HG02981 (cell line): ENCODE data around the gene EPHA6.
"Not testable (repeated sequence)": the region's sequence is repeated elsewhere in the genome, so short reads cannot be mapped to it uniquely, and the experiment has no call there.

Experiments used
- ATAC-seq: cut with Tn5 transposase; IDR thresholded peaks from one replicate; pipeline ENCODE4 v1.9.1; 2021; ENCODE audit warnings: mild to moderate bottlenecking, moderate library complexity; ENCODE audit not compliant: unreplicated experiment

EPHA6 gene

GRCh38 chr3:96900566-96900965 lies 86.2 kb downstream of the EPHA6 start:
- ATAC-seq = no peak

DNA sequence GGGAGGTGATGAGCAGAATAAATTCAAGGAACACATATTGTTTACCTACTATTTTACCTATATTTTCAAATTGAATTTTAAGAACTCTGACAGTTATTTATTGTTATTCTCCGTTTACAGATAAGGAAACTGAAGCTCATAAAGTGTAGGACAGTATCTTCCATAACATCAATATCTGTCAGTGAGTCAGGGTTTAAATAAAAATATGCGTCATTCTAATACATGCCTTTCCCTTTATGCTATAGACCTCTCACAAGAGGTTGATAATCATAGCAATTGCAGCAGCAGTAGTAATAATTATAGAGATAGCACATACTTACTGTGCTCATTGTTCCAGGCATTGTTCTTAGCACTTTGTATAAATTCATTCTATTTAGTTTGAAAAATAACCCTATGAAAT lies 101.1 kb downstream of the EPHA6 start:
- ATAC-seq = no peak

DNA sequence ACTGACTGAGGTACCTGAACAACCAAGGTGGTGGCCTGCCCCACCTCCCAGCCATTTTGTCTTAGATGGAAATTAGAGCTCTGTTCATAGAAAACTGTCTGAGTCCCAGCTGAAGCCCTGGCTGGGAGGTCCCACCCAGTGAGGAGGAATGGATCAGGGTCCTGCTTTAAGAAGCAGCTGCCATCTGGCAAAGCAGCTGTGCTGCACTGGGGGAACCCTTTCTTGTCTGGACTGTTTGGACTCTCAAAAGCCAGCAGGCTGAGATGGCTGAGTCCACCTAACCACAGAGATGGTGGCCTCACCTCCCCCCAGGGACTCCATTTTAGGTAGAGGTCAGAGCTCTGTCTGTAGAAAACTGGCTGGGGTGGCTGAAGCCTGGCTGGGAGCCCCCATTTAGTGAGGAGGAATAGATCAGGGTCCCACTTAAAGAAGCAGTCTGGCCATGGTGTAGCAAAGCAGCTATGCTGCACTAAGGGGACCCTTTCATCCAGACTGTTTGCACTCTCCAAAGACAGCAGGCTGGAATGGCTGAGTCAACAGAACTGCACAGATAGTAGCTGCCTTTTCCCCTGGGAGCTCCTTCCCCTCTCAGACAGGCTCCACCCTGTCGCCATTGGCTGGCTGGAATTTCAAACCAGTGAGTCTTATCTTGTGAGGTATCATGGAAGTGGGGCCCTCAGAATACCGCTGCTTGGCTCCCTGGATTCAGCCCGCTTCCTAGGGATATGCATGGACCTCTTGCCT lies 116.9 kb downstream of the EPHA6 start:
- ATAC-seq = no peak

- not testable (repeated sequence) for ATAC-seq
Observed at GRCh38 chr3:96942131-96942530, 127.7 kb downstream of the EPHA6 start.

DNA sequence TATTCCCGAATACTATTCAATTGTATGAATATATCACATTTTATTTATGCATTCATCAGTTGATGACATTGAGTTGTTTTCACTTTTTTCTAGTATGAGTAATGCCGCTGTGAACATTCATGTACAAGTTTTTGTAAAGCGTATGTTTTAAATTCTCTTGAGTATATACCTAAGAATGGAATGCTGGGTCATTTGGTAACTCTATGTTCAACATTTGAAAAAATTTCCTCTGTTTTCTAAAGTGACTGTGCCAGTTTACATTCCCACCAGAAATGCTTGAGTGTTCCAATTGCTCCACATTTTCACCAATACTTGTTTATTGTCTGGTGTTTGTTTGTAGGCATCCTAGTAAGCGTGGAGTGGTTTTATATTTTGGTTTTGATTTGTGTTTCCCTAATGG lies 144.5 kb downstream of the EPHA6 start:
- no peak for ATAC-seq

DNA sequence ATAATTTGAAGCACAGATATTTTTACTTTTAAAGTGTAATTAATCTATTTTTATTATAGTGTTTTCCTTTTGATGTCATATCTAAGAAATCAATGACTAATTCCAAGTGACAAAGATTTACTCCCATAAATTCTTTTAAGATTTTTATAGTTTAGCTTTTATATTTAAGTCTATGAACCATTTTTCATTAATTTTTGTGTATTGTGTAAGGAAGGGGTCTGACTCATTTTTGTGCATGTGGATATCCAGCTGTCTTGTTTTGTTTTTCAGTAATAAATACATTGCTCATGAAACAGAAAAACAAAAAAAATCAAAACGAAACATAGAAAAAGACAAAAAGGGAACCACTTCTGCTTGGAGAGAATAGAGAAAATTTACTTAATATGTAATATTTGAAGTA lies 145.1 kb downstream of the EPHA6 start:
- ATAC-seq = no peak

GRCh38 chr3:96959901-96960641 lies 145.7 kb downstream of the EPHA6 start:
- no peak for ATAC-seq

- ATAC-seq = no peak
Observed at GRCh38 chr3:96960661-96961330, 146.4 kb downstream of the EPHA6 start.

DNA sequence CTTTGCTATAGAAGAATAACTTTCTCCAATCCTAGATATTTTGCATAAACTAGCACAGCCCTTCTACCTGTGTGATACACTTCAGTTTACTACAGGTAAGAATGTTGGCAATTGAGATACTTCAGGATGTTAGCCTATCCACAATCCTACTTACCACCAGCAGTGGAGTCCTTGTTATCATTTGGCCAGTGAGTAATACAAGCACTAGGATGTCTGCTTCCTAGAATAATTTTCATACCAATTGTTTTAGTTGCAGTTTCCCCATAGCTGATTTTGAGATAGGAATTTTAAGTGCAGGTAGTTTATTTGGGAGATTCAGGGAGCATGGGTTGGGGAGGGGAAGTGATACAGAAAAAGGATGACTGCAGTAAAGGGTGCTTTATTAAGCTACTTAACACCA lies 147.2 kb downstream of the EPHA6 start:
- no peak for ATAC-seq

DNA sequence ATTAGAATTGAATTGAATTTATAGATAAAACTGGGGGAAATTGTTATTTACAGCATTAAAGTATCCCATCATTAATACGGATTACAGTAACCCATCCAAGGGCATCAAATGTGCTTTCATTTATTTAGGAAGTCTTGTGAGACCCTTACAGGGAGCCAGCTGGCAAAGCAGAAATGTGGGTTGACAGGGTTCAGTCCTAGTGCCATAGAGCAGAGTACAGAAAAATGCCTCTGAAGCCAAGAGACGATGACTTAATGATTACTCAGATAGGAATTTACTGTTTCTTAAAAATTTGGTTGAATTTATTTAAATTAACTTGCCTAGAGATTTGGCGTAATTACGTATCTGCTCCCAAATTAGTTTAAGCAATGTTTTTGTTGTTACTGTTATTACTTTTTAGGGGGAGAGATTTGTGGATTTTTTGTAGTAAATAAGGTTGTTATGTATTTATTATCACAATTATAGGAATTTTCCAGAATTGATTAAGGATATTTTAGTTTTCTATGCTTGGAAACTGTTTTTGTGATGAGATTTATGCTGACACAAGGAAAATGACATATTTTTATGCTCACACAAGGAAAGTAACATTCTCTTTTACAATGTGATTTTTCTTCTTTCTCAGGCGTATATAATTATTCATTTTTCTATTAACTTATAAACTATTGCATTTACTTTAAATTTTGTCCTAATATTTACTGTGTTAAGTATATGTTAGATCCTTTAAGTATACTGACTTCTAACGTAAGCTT lies 152.0 kb downstream of the EPHA6 start:
- no peak for ATAC-seq

DNA sequence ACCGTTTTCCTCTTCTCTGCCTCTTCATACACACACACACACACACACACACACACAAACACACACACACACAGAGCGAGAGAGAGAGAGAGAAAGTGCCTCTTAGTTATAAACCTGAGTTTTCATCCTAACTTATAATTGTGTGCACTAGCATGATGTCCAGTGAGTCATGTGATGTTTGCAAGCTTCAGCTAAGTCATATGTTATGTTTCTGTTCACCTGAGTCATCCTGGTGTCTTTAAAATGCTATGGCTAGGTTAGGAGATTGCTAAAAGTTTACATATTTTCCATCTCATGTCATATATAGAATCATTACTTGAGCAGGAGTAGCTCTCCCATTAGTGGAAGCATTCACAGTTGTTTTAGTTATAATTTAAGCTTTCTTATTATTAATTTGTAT lies 155.8 kb downstream of the EPHA6 start:
- no peak for ATAC-seq

DNA sequence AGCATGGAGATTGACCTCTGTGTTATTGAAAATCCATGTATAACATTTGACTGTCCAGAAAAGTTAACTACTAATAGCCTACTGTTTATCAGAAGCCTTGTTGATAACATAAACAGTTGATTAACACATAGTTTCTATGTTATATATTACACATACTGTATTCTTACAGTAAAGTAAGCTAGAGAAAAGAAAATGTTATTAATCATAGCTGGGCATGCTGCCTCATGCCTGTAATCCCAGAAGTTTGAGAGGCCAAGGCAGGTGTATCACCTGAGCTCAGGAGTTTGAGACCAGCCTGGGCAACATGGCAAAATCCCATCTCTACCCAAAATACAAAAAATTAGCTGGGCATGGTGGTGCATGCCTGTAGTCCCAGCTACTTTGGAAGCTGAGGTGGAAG lies 163.3 kb downstream of the EPHA6 start:
- ATAC-seq = no peak

- ATAC-seq = not testable (repeated sequence)
Observed at GRCh38 chr3:96983716-96984115, 169.3 kb downstream of the EPHA6 start.

- ATAC-seq = no peak
Observed at GRCh38 chr3:96986241-96986640, 171.8 kb downstream of the EPHA6 start.

DNA sequence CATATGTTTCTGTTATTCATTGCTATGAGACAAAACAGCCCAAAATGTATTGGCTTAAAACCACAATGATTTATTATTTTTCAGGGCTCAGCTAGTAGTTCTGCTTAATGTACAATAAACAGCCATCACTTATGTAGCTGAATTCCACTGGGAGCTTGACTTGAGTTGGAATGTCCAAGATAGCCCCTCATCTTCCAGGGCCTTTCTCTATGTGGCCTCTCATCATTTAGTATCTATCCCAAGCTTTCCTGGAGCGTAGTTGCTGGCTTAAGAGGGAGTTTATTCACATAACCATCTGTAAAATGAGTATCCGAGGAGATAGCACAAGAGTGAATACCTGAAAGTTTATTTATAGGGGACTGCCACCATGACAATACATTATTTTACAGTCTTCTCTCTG lies 176.8 kb downstream of the EPHA6 start:
- ATAC-seq = no peak

DNA sequence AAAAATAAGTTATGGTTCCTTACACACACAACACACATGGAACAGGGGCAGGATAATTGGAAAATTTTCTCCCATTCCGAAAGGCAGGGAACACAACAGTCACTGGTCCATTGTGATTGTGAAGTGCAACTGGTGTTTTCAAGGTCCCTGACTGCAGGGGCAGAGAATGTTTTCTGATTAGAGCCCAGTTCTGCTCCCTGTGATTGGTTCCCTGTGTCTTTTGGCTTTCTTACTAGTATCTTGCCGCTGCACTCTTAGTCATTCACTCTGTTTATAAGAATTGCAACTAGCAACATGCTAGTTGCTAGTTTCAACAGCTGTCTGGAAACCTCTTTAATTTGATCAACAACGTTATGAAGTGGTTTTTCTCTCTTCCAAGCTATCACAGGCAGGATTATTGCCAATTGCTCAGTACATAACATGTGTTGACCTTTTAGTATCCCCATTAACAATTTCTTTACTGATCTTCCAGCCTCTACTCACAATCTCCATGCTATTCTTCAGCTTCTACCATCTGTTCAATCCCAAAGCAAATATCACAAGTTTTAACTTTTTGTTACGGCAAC lies 177.5 kb downstream of the EPHA6 start:
- ATAC-seq = no peak

DNA sequence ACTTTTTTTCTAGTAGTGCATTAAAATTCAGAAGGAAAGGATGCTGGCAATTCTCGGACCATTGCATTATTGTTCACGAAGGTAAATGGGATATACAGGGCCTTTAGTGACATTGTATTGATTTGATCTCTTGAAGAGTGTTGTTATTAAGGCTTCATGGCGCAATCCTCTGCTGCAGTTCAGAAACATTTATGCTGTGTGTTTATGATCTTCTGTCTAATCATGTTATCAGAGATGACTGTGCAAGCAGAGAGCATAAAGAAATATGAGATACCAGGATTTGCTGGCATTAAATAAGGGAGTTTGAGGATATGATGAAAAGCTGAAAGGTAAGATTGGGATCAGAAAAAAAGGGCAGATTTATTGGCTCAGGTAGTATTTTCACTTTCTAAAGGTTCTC lies 180.6 kb downstream of the EPHA6 start:
- ATAC-seq = no peak

- ATAC-seq = no peak
Observed at GRCh38 chr3:96996009-96996408, 181.6 kb downstream of the EPHA6 start.

DNA sequence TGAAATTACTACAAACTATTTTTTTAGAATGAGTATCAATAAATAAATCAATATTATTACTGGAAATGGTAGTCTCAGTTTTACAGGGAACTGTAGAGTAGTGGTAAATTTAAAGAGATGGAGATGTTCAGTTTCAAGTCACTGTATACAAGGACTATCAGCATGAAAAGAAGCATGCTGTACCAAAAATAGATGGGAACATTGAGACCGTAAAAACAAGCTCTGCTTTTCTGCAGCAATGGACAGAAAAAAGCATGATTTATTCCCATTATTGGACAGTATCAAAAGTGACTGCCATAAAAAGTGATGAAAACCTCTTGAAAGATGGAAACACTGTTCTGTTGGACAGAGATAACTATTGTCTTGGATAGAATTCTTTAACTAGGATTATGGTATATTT lies 187.2 kb downstream of the EPHA6 start:
- ATAC-seq = no peak

DNA sequence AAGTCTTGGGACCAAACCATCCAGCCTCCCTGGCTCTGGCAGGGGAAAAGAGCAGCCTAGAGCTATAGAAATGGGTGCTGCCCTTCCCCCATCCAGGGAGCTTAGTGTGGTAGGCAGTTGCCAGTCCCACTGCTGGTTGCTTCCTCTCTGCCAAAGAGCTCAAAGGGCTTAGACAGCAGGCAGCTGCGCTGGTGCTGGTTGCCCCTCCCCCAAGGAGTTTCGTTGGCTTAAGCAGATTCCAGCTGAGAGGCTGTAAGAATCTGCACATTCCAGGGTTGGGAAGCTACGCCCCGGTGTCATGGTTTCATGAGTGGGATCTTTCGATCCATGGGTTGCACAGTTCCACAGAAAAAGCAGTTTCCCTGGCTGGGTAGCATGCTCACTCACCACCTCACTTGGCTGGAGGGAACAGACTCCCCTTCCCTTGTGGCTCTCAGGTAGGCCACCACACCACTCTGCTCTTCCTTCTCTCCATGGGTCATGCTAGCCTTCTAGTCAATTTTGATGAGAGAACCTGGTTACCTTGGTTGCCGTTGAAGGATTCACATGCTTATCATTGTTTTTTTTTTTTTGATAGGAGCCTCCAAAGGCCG lies 195.1 kb downstream of the EPHA6 start:
- no peak for ATAC-seq
